SH-SY5Y (cell line): ENCODE measurements around the gene PAGE1.

ENCODE experiments used
- GATA2 ChIP-seq: IDR thresholded peaks from 2 replicates; pipeline ENCODE4 v1.6.1; 2011; ENCODE audit warnings: mild to moderate bottlenecking, low read depth, low read length
- GATA3 ChIP-seq: IDR thresholded peaks from 2 replicates; pipeline ENCODE4 v1.6.1; 2011; ENCODE audit warnings: low read depth, mild to moderate bottlenecking, low read length, moderate library complexity

DNA sequence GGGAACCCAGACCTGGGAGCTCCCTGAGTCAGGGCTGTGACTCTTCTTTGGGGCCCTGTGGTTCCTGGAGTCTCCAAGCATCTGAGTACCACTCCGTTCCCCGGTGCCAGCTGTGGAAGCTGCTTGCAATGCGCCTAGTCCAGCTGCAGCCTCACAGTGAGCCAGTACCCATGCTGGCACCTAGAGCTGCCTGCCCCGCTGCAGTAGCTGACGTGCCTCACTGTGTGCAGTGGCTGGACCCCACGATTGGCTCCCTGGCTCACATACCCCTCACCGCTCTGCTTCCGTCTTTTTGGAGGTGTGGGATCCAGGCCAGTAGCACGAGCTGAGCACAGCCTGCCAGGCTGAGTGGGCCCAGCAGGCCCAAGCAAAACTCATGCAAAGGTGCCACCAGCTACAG lies 32.1 kb upstream of the PAGE1 start:
- no peak for TF ChIP-seq GATA2
- TF ChIP-seq GATA3: no peak
